IPS-15b (cell line): ENCODE measurements around the gene CBARP.

Source experiments
- H3K27me3 ChIP-seq: one replicate; pipeline ENCODE4 v1.6.1; 2013; ENCODE audit warnings: low read length; ENCODE audit not compliant: control insufficient read depth, insufficient read depth
- H3K36me3 ChIP-seq: one replicate; pipeline ENCODE4 v1.6.1; 2013; ENCODE audit warnings: low read length; ENCODE audit not compliant: control insufficient read depth, insufficient read depth
- H3K4me1 ChIP-seq: one replicate; pipeline ENCODE4 v1.6.1; 2013; ENCODE audit warnings: mild to moderate bottlenecking, low read length; ENCODE audit not compliant: control insufficient read depth, insufficient read depth
- H3K4me3 ChIP-seq: one replicate; pipeline ENCODE4 v1.5.1; 2013; ENCODE audit warnings: low read depth, low read length
- H3K9ac ChIP-seq: one replicate; pipeline ENCODE4 v1.6.1; 2013; ENCODE audit warnings: low read depth, mild to moderate bottlenecking, low read length
- H3K9me3 ChIP-seq: one replicate; pipeline ENCODE4 v1.6.1; 2013; ENCODE audit warnings: mild to moderate bottlenecking, low read length; ENCODE audit not compliant: control insufficient read depth, insufficient read depth

CBARP gene

GRCh38 chr19:1221904-1222255 lies 15.9 kb downstream of the CBARP start:
- Histone ChIP-seq H3K4me1 (peaks cover 3% of the 10 kb centered on the region), H3K36me3 (peaks cover 63% of the 10 kb centered on the region), H3K4me3 (no peak overlapping the region), H3K9ac (no peak overlapping the region), H3K27me3 (no peaks in the 10 kb centered on the region), H3K9me3 (no peaks in the 10 kb centered on the region)

- H3K27me3 ChIP-seq: no peaks in the 10 kb centered on the region
- H3K4me3 ChIP-seq: no peak overlapping the region
- H3K36me3 ChIP-seq: peaks cover 56% of the 10 kb centered on the region
- H3K4me1 ChIP-seq: peaks cover 3% of the 10 kb centered on the region
- H3K9me3 ChIP-seq: no peaks in the 10 kb centered on the region
- H3K9ac ChIP-seq: no peak overlapping the region
Measured at GRCh38 chr19:1220976-1221903, 16.6 kb downstream of the CBARP start.

- Histone ChIP-seq H3K36me3 (peaks cover 50% of the 10 kb centered on the region), H3K4me3 (no peak overlapping the region), H3K27me3 (no peaks in the 10 kb centered on the region), H3K4me1 (peaks cover 3% of the 10 kb centered on the region), H3K9ac (no peak overlapping the region), H3K9me3 (no peaks in the 10 kb centered on the region)
Measured at GRCh38 chr19:1220477-1220930, 17.3 kb downstream of the CBARP start.

- no peak overlapping the region for H3K9ac ChIP-seq
- no peak overlapping the region for H3K4me3 ChIP-seq
- H3K4me1 ChIP-seq: peaks cover 3% of the 10 kb centered on the region
- no peaks in the 10 kb centered on the region for H3K27me3 ChIP-seq
- H3K36me3 ChIP-seq: peaks cover 49% of the 10 kb centered on the region
- no peaks in the 10 kb centered on the region for H3K9me3 ChIP-seq
Measured at GRCh38 chr19:1219786-1220476, 17.9 kb downstream of the CBARP start.

GRCh38 chr19:1218751-1219567 lies 18.8 kb downstream of the CBARP start:
- H3K4me3 ChIP-seq: no peak overlapping the region
- H3K4me1 ChIP-seq: peaks cover 3% of the 10 kb centered on the region
- no peak overlapping the region for H3K9ac ChIP-seq
- H3K9me3 ChIP-seq: no peaks in the 10 kb centered on the region
- H3K36me3 ChIP-seq: peaks cover 47% of the 10 kb centered on the region
- H3K27me3 ChIP-seq: no peaks in the 10 kb centered on the region

- H3K36me3 ChIP-seq: peaks cover 40% of the 10 kb centered on the region
- H3K27me3 ChIP-seq: no peaks in the 10 kb centered on the region
- no peak overlapping the region for H3K4me3 ChIP-seq
- H3K4me1 ChIP-seq: peaks cover 3% of the 10 kb centered on the region
- H3K9me3 ChIP-seq: no peaks in the 10 kb centered on the region
- H3K9ac ChIP-seq: no peak overlapping the region
Measured at GRCh38 chr19:1217366-1217765, 20.4 kb downstream of the CBARP start.

- H3K4me3 ChIP-seq: no peak overlapping the region
- H3K9ac ChIP-seq: no peak overlapping the region
- no peaks in the 10 kb centered on the region for H3K9me3 ChIP-seq
- peaks cover 39% of the 10 kb centered on the region for H3K36me3 ChIP-seq
- H3K27me3 ChIP-seq: no peaks in the 10 kb centered on the region
- peaks cover 3% of the 10 kb centered on the region for H3K4me1 ChIP-seq
Measured at GRCh38 chr19:1216756-1217155, 21.0 kb downstream of the CBARP start.

GRCh38 chr19:1214862-1215731 lies 22.7 kb downstream of the CBARP start:
- no peaks in the 10 kb centered on the region for H3K9me3 ChIP-seq
- H3K36me3 ChIP-seq: peaks cover 24% of the 10 kb centered on the region
- no peaks in the 10 kb centered on the region for H3K27me3 ChIP-seq
- H3K4me1 ChIP-seq: peaks cover 3% of the 10 kb centered on the region
- no peak overlapping the region for H3K4me3 ChIP-seq
- no peak overlapping the region for H3K9ac ChIP-seq

GRCh38 chr19:1214299-1214861 lies 23.4 kb downstream of the CBARP start:
- no peak overlapping the region for H3K9ac ChIP-seq
- H3K9me3 ChIP-seq: no peaks in the 10 kb centered on the region
- H3K27me3 ChIP-seq: no peaks in the 10 kb centered on the region
- H3K4me3 ChIP-seq: no peak overlapping the region
- H3K36me3 ChIP-seq: peaks cover 28% of the 10 kb centered on the region
- H3K4me1 ChIP-seq: peaks cover 3% of the 10 kb centered on the region

- Histone ChIP-seq H3K9ac (no peak overlapping the region), H3K4me3 (no peak overlapping the region), H3K27me3 (no peaks in the 10 kb centered on the region), H3K9me3 (no peaks in the 10 kb centered on the region), H3K36me3 (peaks cover 28% of the 10 kb centered on the region), H3K4me1 (peaks cover 3% of the 10 kb centered on the region)
Measured at GRCh38 chr19:1213391-1214286, 24.2 kb downstream of the CBARP start.
